ENCODE results near the gene ARMC2. TPM values are rescaled to one million over a fixed set of nuclear protein-coding genes. Genes with fewer than 3 reads are reported as not detected.

The ARMC2 gene
- total RNA-seq, 1 donor from 2014 or later, result 10.1 TPM

- Mint-ChIP-seq H3K27me3 (ENCODE audit: low read depth) (no peaks in the 10 kb centered on the region), H3K27ac (ENCODE audit: unreplicated experiment) (no peak overlapping the region), H3K4me1 (peaks cover 4% of the 10 kb centered on the region), H3K4me3 (no peak overlapping the region), H3K9me3 (no peaks in the 10 kb centered on the region), H3K36me3 (ENCODE audit: low read depth) (peaks cover 11% of the 10 kb centered on the region)
- no peak for DNase-seq (ENCODE audit: low read depth, low spot score)
- TF ChIP-seq CTCF (conservative IDR thresholded peaks at IDR 0.05), result no peak
Observed at GRCh38 chr6:108870357-108870756, 22.1 kb downstream of the ARMC2 start.

GRCh38 chr6:108872141-108872557, 23.9 kb downstream of the ARMC2 start:
- no peak overlapping the region for H3K27ac Mint-ChIP-seq (ENCODE audit: unreplicated experiment)
- H3K9me3 Mint-ChIP-seq, result no peaks in the 10 kb centered on the region
- H3K36me3 Mint-ChIP-seq (ENCODE audit: low read depth), result peaks cover 11% of the 10 kb centered on the region
- peaks cover 4% of the 10 kb centered on the region for H3K4me1 Mint-ChIP-seq
- no peak for TF ChIP-seq CTCF (conservative IDR thresholded peaks at IDR 0.05)
- DNase-seq (ENCODE audit: low read depth, low spot score), result no peak
- no peaks in the 10 kb centered on the region for H3K27me3 Mint-ChIP-seq (ENCODE audit: low read depth)
- H3K4me3 Mint-ChIP-seq, result no peak overlapping the region

- no peak for TF ChIP-seq CTCF (conservative IDR thresholded peaks at IDR 0.05)
- DNase-seq (ENCODE audit: low read depth, low spot score), result no peak
- Mint-ChIP-seq H3K4me3 (no peak overlapping the region), H3K27ac (ENCODE audit: unreplicated experiment) (peak overlapping the region; percentile 60), H3K4me1 (peaks cover 4% of the 10 kb centered on the region), H3K9me3 (no peaks in the 10 kb centered on the region), H3K27me3 (ENCODE audit: low read depth) (no peaks in the 10 kb centered on the region), H3K36me3 (ENCODE audit: low read depth) (peaks cover 11% of the 10 kb centered on the region)
Observed at GRCh38 chr6:108872575-108872974, 24.4 kb downstream of the ARMC2 start.

GRCh38 chr6:108873251-108873650, 25.0 kb downstream of the ARMC2 start:
- Mint-ChIP-seq H3K4me1 (peaks cover 4% of the 10 kb centered on the region), H3K27me3 (ENCODE audit: low read depth) (no peaks in the 10 kb centered on the region), H3K36me3 (ENCODE audit: low read depth) (peaks cover 14% of the 10 kb centered on the region), H3K4me3 (no peak overlapping the region), H3K9me3 (no peaks in the 10 kb centered on the region), H3K27ac (ENCODE audit: unreplicated experiment) (no peak overlapping the region)
- DNase-seq (ENCODE audit: low read depth, low spot score), result no peak
- no peak for TF ChIP-seq CTCF (conservative IDR thresholded peaks at IDR 0.05)

GRCh38 chr6:108873971-108874370, 25.7 kb downstream of the ARMC2 start:
- TF ChIP-seq CTCF (conservative IDR thresholded peaks at IDR 0.05), result no peak

More at GRCh38 chr6:108873971-108874370, 25.7 kb downstream of the ARMC2 start:
- H3K4me1 Mint-ChIP-seq, result peaks cover 4% of the 10 kb centered on the region
- no peak for DNase-seq (ENCODE audit: low read depth, low spot score)
- peaks cover 19% of the 10 kb centered on the region for H3K36me3 Mint-ChIP-seq (ENCODE audit: low read depth)
- peaks cover 3% of the 10 kb centered on the region for H3K9me3 Mint-ChIP-seq
- H3K27ac Mint-ChIP-seq (ENCODE audit: unreplicated experiment), result no peak overlapping the region
- H3K27me3 Mint-ChIP-seq (ENCODE audit: low read depth), result no peaks in the 10 kb centered on the region
- H3K4me3 Mint-ChIP-seq, result no peak overlapping the region

Measured in neural crest cell (in vitro differentiated cells).